Measurements from ENCODE around the gene STYXL2.

DNA sequence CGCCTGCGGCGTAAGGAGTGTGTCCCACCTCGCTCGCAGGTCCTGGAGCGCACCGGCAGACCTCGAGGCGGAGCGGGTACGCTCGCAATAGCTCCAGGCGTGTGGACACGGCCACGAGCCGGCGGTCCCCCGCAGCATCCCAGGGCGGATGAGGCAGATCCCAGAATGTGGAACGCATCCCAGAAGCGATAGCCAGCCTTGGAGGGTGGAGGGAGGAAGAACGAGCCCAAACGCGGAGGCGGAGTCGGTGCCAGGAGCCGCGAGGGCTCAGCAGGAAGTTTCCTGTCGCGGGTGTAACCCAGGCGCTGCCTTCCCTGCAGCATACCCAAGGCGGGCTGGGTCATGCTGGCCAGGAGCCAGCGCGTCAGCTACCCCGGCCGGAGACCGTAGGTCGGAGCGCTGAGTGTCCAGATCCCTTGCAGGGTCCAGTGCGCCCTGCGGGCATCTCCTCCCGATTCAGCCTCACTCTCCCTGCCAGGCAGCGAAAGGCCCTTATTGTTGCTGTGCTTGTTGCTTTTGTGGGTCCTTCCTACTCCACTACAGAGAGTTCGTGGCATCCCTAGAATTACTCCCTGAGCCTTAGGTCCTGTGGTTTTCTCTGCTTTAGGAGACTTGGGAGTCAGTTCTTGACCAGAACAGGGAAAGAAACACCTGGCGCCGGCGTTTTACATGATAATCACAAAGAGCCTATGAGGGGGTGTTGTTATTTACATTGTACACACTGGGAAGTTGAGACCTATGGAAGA lies 27.7 kb downstream of the STYXL2 start:
- TF ChIP-seq, protein P1, sequence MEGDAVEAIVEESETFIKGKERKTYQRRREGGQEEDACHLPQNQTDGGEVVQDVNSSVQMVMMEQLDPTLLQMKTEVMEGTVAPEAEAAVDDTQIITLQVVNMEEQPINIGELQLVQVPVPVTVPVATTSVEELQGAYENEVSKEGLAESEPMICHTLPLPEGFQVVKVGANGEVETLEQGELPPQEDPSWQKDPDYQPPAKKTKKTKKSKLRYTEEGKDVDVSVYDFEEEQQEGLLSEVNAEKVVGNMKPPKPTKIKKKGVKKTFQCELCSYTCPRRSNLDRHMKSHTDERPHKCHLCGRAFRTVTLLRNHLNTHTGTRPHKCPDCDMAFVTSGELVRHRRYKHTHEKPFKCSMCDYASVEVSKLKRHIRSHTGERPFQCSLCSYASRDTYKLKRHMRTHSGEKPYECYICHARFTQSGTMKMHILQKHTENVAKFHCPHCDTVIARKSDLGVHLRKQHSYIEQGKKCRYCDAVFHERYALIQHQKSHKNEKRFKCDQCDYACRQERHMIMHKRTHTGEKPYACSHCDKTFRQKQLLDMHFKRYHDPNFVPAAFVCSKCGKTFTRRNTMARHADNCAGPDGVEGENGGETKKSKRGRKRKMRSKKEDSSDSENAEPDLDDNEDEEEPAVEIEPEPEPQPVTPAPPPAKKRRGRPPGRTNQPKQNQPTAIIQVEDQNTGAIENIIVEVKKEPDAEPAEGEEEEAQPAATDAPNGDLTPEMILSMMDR (IDR thresholded peaks at IDR 0.05; ENCODE audit: low read length) = no peak
- no peak for TF ChIP-seq EZH2 (IDR thresholded peaks at IDR 0.05; ENCODE audit: borderline replicate concordance, low read length)

Data from OCI-LY1 (cell line).